Midbrain (tissue), 1 donor: ENCODE measurements around the gene CD82.

Source experiments
- DNase-seq: peaks from one replicate; lab custom pipeline; 2025; lab: John Stamatoyannopoulos, UW

CD82 gene

GRCh38 chr11:44561964-44562734 lies 3.3 kb upstream of the CD82 start:
- DNase-seq: no peak

GRCh38 chr11:44562845-44563460 lies 2.5 kb upstream of the CD82 start:
- DNase-seq: no peak

GRCh38 chr11:44563711-44564110 lies 1.8 kb upstream of the CD82 start:
- DNase-seq: no peak

GRCh38 chr11:44564166-44564565 lies 1.3 kb upstream of the CD82 start:
- DNase-seq: no peak

DNA sequence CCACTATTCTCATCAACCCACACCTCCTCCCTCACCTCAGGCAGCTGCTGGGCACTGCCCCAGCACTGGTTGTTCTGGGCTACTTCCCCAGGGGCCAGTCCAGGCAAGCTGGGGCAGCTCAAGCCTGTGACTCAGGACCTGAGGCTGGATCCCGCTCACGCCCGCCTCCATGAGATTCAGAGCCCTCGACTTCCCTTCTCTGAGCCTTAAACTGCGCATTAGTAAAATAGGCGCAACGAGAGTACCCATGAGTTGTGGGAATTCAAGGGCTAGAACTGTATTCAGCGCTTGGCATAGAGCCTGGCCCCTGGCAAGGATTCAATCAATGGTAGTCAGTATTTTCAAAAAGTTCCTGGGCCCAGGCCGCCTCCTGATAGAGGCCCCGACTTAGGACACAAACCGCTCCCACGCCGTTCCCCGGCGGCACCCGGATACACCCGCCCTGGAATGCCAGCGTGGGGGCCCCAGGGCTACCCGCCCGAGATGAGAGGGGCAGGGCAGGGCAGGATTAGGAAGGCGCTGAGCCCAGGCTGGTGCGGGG lies 723 bp upstream of the CD82 start:
- no peak for DNase-seq

GRCh38 chr11:44565953-44566949 lies 788 bp downstream of the CD82 start:
- no peak for DNase-seq

GRCh38 chr11:44566952-44567875 lies 1.8 kb downstream of the CD82 start:
- no peak for DNase-seq

DNA sequence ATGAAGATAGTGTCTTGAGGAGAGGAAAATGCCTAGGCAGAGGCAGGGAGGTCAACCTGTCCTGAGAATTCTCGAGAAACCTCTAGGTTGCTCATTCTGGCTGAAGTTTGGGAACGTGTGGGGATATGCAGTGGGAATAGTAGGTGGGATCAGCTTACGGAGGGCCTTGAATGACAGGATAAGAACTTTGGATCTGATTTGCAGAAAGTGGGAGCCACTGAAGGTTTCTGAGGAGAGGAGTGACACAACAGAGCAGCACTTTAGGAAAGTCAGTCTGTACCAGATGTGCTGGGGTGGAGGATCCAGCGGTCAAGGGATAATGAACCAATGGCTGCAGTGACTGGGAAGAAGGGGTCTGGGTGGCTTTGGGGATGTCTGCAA lies 2.4 kb downstream of the CD82 start:
- no peak for DNase-seq

GRCh38 chr11:44568331-44568657 lies 2.8 kb downstream of the CD82 start:
- DNase-seq: no peak

GRCh38 chr11:44568658-44569473 lies 3.4 kb downstream of the CD82 start:
- peak; percentile 26 for DNase-seq

- no peak for DNase-seq
These were observed 5.1 kb downstream of the CD82 start for GRCh38 chr11:44570411-44571155.

DNA sequence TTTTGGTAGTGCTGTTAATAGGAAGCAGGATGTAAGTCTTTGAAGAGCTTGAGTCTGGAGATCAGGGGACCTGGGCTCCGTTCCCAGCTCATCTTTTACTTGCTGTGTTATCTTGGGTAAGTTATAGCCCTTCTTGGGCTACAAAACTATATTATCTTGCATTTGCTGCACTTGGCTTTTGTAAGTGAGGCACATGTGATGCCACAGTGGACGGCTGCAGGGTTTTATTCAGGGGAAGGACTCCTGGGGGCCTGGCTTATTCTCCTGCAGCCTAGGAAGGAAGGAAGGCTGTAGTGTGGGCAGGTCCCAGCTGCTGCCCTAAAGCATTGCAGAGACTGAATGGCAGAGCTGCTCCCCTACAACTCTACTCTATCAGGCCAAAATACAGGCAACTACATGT lies 6.4 kb downstream of the CD82 start:
- DNase-seq: no peak

GRCh38 chr11:44572436-44572835 lies 7.0 kb downstream of the CD82 start:
- DNase-seq: no peak

GRCh38 chr11:44572884-44573283 lies 7.4 kb downstream of the CD82 start:
- DNase-seq: no peak

GRCh38 chr11:44573333-44573732 lies 7.9 kb downstream of the CD82 start:
- no peak for DNase-seq

DNA sequence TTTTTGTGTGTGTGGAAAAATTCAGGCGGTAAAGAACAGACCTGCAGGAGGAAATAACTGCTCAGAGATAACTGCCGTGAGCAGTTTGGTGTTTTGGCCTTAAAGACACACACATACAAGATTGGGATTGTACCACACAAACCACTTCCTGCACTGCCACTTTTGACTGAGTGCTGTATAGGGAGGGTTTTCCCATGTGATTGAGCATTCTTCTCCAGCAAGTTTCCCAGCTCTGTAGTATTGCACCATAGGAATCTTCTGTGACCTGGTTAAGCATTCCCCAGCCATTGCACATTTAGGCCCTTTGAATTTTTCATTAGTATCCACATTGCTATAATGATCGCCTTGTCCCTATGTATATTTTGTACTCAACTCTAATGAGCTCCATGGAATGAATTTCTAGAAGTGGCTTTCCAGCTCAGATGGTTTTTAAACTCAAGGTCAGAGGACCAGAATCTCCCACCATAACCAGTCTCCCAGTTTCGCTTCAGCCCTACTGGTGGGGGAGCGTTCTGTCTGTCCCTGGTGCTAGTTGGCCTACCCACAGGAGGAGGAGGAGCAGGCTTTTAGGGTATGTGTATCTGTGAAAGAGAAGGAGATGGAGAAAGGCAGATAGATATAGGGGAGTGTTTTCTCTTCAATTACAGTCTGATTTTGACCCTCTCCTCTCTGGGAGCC lies 9.3 kb downstream of the CD82 start:
- DNase-seq: no peak

GRCh38 chr11:44575288-44575672 lies 9.8 kb downstream of the CD82 start:
- no peak for DNase-seq

- DNase-seq: no peak
These were observed 10.5 kb downstream of the CD82 start for GRCh38 chr11:44575962-44576361.

DNA sequence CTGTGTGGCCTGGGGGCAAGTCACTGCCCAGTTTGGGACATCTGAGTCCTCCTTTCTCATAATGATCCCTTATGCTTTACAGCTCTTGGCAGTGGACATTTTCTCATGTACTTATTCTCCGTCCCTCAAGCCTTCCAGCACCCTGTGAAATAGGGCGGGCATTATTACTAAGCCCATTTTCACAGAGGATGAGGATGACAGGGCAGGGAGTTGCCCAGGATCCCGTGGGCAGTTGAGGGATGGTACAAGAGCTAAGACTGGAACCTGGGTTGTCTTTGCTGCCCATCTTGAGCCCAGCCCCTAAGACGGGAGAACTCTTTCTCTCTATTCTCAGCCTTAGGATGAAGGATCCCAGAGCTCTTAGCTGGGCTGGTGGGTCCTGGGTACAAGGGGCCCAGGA lies 11.2 kb downstream of the CD82 start:
- no peak for DNase-seq
